WTC11 (cell line): Measurements from ENCODE around the gene EIF4G2. TPM values are rescaled to one million over a fixed set of nuclear protein-coding genes. Genes with fewer than 3 reads are reported as not detected.
A peak's percentile ranks its signal among the peaks of the same experiment; 100 is the strongest.

Experiments used
- ATAC-seq: fragments of 200-7000 bp; cut with Tn5 transposase; 2 replicates; pipeline ENCODE4 v1.10.0; 2021; ENCODE audit warnings: mild to moderate bottlenecking, moderate library complexity
- CTCF ChIA-PET: fragments of 300-600 bp; sonication (Branson Sonifier 250); formaldehyde crosslinking; loops from one replicate; lab custom pipeline; 2021; ENCODE audit warnings: antibody characterized with exemption; lab: Charles Lee
- POLR2A ChIA-PET: fragments of 350-600 bp; sonication (Branson Sonifier 250); formaldehyde crosslinking; loops from one replicate; lab custom pipeline; 2021; ENCODE audit warnings: antibody characterized with exemption; lab: Charles Lee
- DNase-seq: peaks from one replicate; pipeline ENCODE4 v3.0.0; 2021; ENCODE audit warnings: low spot score
- H3K27ac Mint-ChIP-seq: 2 replicates; pipeline ENCODE4 v1.8.0; 2021; ENCODE audit warnings: mixed read lengths
- H3K27me3 Mint-ChIP-seq: 2 replicates; pipeline ENCODE4 v1.8.0; 2021; ENCODE audit warnings: low read depth, mild to moderate bottlenecking, moderate library complexity, mixed read lengths
- H3K36me3 Mint-ChIP-seq: 2 replicates; pipeline ENCODE4 v1.8.0; 2021; ENCODE audit warnings: mixed read lengths
- H3K4me1 Mint-ChIP-seq: 2 replicates; pipeline ENCODE4 v1.8.0; 2022; ENCODE audit warnings: mixed read lengths
- H3K4me3 Mint-ChIP-seq: 2 replicates; pipeline ENCODE4 v1.8.0; 2021; ENCODE audit warnings: mild to moderate bottlenecking, moderate library complexity, mixed read lengths
- H3K9me3 Mint-ChIP-seq: 2 replicates; pipeline ENCODE4 v1.8.0; 2021; ENCODE audit warnings: mixed read lengths
- CREM ChIP-seq: sonication (generic); formaldehyde crosslinking; IDR thresholded peaks from 2 replicates; pipeline ENCODE4 v1.8.1; 2022; ENCODE audit warnings: mild to moderate bottlenecking, missing genetic modification reagents, moderate library complexity
- FOXK1 ChIP-seq: sonication (generic); formaldehyde crosslinking; IDR thresholded peaks from 2 replicates; pipeline ENCODE4 v1.8.0; 2022; ENCODE audit warnings: mild to moderate bottlenecking, moderate library complexity, missing genetic modification reagents
- FOXP1 ChIP-seq: sonication (generic); formaldehyde crosslinking; IDR thresholded peaks from 2 replicates; pipeline ENCODE4 v1.8.0; 2022; ENCODE audit warnings: missing genetic modification reagents, mild to moderate bottlenecking, moderate library complexity, borderline replicate concordance
- GTF2I ChIP-seq: fragments of 250-450 bp; sonication (Bioruptor Pico); conservative IDR thresholded peaks from 2 replicates; pipeline ENCODE4 v1.4.0; 2021; ENCODE audit warnings: mild to moderate bottlenecking
- JAZF1 ChIP-seq: fragments of 250-450 bp; sonication (Bioruptor Pico); IDR thresholded peaks from 2 replicates; pipeline ENCODE4 v1.9.0; 2021; ENCODE audit warnings: moderate library complexity, mild to moderate bottlenecking, inconsistent platforms
- MYBL2 ChIP-seq: sonication (generic); formaldehyde crosslinking; IDR thresholded peaks from 2 replicates; pipeline ENCODE4 v1.8.1; 2023; ENCODE audit warnings: mild to moderate bottlenecking, moderate library complexity, missing genetic modification reagents
- NFATC4 ChIP-seq: fragments of 250-450 bp; sonication (Bioruptor Pico); IDR thresholded peaks from 2 replicates; pipeline ENCODE4 v1.9.0; 2021; ENCODE audit warnings: mild to moderate bottlenecking
- NFYB ChIP-seq: sonication (generic); formaldehyde crosslinking; conservative IDR thresholded peaks from 2 replicates; pipeline ENCODE4 v1.8.0; 2022; ENCODE audit warnings: low read depth, missing genetic modification reagents
- TCF7 ChIP-seq: sonication (generic); formaldehyde crosslinking; IDR thresholded peaks from 2 replicates; pipeline ENCODE4 v1.8.0; 2022; ENCODE audit warnings: mild to moderate bottlenecking, low read depth, missing genetic modification reagents, moderate library complexity
- TEAD1 ChIP-seq: sonication (generic); formaldehyde crosslinking; IDR thresholded peaks from 2 replicates; pipeline ENCODE4 v1.8.0; 2022; ENCODE audit warnings: mild to moderate bottlenecking, missing genetic modification reagents
- ZNF671 ChIP-seq: fragments of 250-450 bp; sonication (Bioruptor Pico); IDR thresholded peaks from 2 replicates; pipeline ENCODE4 v1.8.0; 2021; ENCODE audit warnings: mild to moderate bottlenecking
- total RNA-seq: library from RNA; stranded (reverse); gene quantifications from 3 replicates; pipeline ENCODE4 v1.2.3, GENCODE V29; 2021
- TF ChIP-seq, protein P1 (sequence below): fragments of 250-450 bp; sonication (Bioruptor Pico); IDR thresholded peaks from 2 replicates; pipeline ENCODE4 v1.9.0; 2021; ENCODE audit warnings: mild to moderate bottlenecking, borderline replicate concordance
- TF ChIP-seq, protein P2 (sequence below): sonication (generic); formaldehyde crosslinking; IDR thresholded peaks from 2 replicates; pipeline ENCODE4 v1.8.1; 2023; ENCODE audit warnings: mild to moderate bottlenecking, missing genetic modification reagents, moderate library complexity
- TF ChIP-seq, protein P3 (sequence below): sonication (generic); formaldehyde crosslinking; IDR thresholded peaks from 2 replicates; pipeline ENCODE4 v1.8.0; 2023; ENCODE audit warnings: missing genetic modification reagents
- TF ChIP-seq, protein P4 (sequence below): sonication (generic); formaldehyde crosslinking; IDR thresholded peaks from 2 replicates; pipeline ENCODE4 v1.8.1; 2023; ENCODE audit warnings: mild to moderate bottlenecking, missing genetic modification reagents, borderline replicate concordance
- TF ChIP-seq, protein P5 (sequence below): sonication (generic); formaldehyde crosslinking; IDR thresholded peaks from 2 replicates; pipeline ENCODE4 v1.8.0; 2023; ENCODE audit warnings: mild to moderate bottlenecking, missing genetic modification reagents
- TF ChIP-seq, protein P6 (sequence below): sonication (generic); formaldehyde crosslinking; IDR thresholded peaks from 2 replicates; pipeline ENCODE4 v1.8.0; 2023; ENCODE audit warnings: missing genetic modification reagents, mild to moderate bottlenecking, borderline replicate concordance
- TF ChIP-seq, protein P7 (sequence below): sonication (generic); formaldehyde crosslinking; IDR thresholded peaks from 2 replicates; pipeline ENCODE4 v1.8.0; 2022; ENCODE audit warnings: mild to moderate bottlenecking, missing genetic modification reagents

Gene EIF4G2
- total RNA-seq, 1 experiment from 2014 or later: 906 TPM

DNA sequence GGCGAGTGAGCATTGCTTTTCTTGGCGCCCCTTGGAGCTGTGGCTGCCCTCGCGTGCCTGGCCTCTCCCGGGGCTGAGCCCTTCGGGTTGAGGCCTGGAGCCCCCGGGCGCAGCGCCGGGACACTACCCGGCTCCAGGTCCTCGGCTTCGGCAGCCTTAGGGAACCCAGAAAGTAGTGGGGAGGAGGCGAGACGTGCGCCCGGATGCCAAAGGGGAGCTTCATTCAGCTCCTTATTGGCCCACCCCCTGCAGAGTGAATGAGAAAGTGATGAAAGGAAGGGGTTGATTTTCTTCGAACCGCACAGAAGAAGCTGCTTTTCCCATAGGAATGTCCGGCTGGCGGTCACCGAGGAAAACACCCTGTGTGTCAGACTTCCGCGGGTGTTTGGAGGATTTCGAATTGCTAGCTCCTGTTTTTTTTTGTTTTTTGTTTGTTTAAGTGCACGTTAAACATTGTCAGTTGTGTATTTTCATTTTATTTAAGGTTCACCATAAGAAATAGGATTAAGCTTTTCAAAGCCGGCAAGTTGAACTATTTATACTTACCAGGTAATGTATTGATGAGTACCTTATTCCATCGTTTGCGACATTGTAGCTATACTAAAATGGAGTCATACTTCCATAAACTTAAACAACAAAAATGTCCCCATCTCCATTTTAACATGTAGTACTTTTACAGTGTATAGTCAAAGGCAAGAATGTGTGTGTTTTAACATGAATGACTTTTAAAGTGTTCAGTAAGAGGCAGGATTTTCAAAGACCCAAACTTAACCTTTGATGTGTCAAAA, 841 bp upstream of the EIF4G2 start:
- POLR2A ChIA-PET: interaction anchor here (0.5 to 7.1 kb wide), 37 partner anchors 8 to 958 kb away, joined by 3 to 130 read pairs (median 6); partner anchors contain the start of genes CTR9, RNF141 and ZBED5
- H3K4me1 Mint-ChIP-seq: peaks cover 28% of the 10 kb centered on the region
- H3K36me3 Mint-ChIP-seq: peaks cover 34% of the 10 kb centered on the region
- no peaks in the 10 kb centered on the region for H3K9me3 Mint-ChIP-seq
- ATAC-seq: peak; percentile 27
- CTCF ChIA-PET: interaction anchor here (0.6 to 2.9 kb wide), 18 partner anchors 17 to 229 kb away, joined by 3 to 29 read pairs (median 5); partner anchors contain the start of genes CTR9 and ZBED5
- peak; percentile 69 for DNase-seq
- H3K4me3 Mint-ChIP-seq: peak overlapping the region; percentile 90
- H3K27me3 Mint-ChIP-seq: no peaks in the 10 kb centered on the region
- H3K27ac Mint-ChIP-seq: peak overlapping the region; percentile 98
- TF ChIP-seq FOXK1 (CRISPR knock-in tag): 0 out of 2 replicates have a peak, but pooled peaks have one; percentile 4
- TF ChIP-seq, protein P1, sequence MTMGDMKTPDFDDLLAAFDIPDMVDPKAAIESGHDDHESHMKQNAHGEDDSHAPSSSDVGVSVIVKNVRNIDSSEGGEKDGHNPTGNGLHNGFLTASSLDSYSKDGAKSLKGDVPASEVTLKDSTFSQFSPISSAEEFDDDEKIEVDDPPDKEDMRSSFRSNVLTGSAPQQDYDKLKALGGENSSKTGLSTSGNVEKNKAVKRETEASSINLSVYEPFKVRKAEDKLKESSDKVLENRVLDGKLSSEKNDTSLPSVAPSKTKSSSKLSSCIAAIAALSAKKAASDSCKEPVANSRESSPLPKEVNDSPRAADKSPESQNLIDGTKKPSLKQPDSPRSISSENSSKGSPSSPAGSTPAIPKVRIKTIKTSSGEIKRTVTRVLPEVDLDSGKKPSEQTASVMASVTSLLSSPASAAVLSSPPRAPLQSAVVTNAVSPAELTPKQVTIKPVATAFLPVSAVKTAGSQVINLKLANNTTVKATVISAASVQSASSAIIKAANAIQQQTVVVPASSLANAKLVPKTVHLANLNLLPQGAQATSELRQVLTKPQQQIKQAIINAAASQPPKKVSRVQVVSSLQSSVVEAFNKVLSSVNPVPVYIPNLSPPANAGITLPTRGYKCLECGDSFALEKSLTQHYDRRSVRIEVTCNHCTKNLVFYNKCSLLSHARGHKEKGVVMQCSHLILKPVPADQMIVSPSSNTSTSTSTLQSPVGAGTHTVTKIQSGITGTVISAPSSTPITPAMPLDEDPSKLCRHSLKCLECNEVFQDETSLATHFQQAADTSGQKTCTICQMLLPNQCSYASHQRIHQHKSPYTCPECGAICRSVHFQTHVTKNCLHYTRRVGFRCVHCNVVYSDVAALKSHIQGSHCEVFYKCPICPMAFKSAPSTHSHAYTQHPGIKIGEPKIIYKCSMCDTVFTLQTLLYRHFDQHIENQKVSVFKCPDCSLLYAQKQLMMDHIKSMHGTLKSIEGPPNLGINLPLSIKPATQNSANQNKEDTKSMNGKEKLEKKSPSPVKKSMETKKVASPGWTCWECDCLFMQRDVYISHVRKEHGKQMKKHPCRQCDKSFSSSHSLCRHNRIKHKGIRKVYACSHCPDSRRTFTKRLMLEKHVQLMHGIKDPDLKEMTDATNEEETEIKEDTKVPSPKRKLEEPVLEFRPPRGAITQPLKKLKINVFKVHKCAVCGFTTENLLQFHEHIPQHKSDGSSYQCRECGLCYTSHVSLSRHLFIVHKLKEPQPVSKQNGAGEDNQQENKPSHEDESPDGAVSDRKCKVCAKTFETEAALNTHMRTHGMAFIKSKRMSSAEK (CRISPR knock-in tag): no peak
- TF ChIP-seq, protein P2, sequence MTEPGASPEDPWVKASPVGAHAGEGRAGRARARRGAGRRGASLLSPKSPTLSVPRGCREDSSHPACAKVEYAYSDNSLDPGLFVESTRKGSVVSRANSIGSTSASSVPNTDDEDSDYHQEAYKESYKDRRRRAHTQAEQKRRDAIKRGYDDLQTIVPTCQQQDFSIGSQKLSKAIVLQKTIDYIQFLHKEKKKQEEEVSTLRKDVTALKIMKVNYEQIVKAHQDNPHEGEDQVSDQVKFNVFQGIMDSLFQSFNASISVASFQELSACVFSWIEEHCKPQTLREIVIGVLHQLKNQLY (CRISPR knock-in tag): no peak
- TF ChIP-seq GTF2I (CRISPR knock-in tag): no peak
- TF ChIP-seq CREM: peak; percentile 52; the same call in 1 of the 2 replicates
- TF ChIP-seq, protein P3, sequence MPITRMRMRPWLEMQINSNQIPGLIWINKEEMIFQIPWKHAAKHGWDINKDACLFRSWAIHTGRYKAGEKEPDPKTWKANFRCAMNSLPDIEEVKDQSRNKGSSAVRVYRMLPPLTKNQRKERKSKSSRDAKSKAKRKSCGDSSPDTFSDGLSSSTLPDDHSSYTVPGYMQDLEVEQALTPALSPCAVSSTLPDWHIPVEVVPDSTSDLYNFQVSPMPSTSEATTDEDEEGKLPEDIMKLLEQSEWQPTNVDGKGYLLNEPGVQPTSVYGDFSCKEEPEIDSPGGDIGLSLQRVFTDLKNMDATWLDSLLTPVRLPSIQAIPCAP (CRISPR knock-in tag): no peak
- TF ChIP-seq TCF7 (CRISPR knock-in tag): 0 out of 2 replicates have a peak, but pooled peaks have one; percentile 69
- TF ChIP-seq FOXP1 (CRISPR knock-in tag): peak; percentile 44; the same call in 1 of the 2 replicates
- TF ChIP-seq ZNF671 (CRISPR knock-in tag): no peak
- no peak for TF ChIP-seq MYBL2 (CRISPR knock-in tag)
- TF ChIP-seq, protein P4, sequence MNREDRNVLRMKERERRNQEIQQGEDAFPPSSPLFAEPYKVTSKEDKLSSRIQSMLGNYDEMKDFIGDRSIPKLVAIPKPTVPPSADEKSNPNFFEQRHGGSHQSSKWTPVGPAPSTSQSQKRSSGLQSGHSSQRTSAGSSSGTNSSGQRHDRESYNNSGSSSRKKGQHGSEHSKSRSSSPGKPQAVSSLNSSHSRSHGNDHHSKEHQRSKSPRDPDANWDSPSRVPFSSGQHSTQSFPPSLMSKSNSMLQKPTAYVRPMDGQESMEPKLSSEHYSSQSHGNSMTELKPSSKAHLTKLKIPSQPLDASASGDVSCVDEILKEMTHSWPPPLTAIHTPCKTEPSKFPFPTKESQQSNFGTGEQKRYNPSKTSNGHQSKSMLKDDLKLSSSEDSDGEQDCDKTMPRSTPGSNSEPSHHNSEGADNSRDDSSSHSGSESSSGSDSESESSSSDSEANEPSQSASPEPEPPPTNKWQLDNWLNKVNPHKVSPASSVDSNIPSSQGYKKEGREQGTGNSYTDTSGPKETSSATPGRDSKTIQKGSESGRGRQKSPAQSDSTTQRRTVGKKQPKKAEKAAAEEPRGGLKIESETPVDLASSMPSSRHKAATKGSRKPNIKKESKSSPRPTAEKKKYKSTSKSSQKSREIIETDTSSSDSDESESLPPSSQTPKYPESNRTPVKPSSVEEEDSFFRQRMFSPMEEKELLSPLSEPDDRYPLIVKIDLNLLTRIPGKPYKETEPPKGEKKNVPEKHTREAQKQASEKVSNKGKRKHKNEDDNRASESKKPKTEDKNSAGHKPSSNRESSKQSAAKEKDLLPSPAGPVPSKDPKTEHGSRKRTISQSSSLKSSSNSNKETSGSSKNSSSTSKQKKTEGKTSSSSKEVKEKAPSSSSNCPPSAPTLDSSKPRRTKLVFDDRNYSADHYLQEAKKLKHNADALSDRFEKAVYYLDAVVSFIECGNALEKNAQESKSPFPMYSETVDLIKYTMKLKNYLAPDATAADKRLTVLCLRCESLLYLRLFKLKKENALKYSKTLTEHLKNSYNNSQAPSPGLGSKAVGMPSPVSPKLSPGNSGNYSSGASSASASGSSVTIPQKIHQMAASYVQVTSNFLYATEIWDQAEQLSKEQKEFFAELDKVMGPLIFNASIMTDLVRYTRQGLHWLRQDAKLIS (CRISPR knock-in tag): no peak
- TF ChIP-seq, protein P5, sequence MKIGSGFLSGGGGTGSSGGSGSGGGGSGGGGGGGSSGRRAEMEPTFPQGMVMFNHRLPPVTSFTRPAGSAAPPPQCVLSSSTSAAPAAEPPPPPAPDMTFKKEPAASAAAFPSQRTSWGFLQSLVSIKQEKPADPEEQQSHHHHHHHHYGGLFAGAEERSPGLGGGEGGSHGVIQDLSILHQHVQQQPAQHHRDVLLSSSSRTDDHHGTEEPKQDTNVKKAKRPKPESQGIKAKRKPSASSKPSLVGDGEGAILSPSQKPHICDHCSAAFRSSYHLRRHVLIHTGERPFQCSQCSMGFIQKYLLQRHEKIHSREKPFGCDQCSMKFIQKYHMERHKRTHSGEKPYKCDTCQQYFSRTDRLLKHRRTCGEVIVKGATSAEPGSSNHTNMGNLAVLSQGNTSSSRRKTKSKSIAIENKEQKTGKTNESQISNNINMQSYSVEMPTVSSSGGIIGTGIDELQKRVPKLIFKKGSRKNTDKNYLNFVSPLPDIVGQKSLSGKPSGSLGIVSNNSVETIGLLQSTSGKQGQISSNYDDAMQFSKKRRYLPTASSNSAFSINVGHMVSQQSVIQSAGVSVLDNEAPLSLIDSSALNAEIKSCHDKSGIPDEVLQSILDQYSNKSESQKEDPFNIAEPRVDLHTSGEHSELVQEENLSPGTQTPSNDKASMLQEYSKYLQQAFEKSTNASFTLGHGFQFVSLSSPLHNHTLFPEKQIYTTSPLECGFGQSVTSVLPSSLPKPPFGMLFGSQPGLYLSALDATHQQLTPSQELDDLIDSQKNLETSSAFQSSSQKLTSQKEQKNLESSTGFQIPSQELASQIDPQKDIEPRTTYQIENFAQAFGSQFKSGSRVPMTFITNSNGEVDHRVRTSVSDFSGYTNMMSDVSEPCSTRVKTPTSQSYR: 0 out of 2 replicates have a peak, but pooled peaks have one; percentile 13
- TF ChIP-seq, protein P6, sequence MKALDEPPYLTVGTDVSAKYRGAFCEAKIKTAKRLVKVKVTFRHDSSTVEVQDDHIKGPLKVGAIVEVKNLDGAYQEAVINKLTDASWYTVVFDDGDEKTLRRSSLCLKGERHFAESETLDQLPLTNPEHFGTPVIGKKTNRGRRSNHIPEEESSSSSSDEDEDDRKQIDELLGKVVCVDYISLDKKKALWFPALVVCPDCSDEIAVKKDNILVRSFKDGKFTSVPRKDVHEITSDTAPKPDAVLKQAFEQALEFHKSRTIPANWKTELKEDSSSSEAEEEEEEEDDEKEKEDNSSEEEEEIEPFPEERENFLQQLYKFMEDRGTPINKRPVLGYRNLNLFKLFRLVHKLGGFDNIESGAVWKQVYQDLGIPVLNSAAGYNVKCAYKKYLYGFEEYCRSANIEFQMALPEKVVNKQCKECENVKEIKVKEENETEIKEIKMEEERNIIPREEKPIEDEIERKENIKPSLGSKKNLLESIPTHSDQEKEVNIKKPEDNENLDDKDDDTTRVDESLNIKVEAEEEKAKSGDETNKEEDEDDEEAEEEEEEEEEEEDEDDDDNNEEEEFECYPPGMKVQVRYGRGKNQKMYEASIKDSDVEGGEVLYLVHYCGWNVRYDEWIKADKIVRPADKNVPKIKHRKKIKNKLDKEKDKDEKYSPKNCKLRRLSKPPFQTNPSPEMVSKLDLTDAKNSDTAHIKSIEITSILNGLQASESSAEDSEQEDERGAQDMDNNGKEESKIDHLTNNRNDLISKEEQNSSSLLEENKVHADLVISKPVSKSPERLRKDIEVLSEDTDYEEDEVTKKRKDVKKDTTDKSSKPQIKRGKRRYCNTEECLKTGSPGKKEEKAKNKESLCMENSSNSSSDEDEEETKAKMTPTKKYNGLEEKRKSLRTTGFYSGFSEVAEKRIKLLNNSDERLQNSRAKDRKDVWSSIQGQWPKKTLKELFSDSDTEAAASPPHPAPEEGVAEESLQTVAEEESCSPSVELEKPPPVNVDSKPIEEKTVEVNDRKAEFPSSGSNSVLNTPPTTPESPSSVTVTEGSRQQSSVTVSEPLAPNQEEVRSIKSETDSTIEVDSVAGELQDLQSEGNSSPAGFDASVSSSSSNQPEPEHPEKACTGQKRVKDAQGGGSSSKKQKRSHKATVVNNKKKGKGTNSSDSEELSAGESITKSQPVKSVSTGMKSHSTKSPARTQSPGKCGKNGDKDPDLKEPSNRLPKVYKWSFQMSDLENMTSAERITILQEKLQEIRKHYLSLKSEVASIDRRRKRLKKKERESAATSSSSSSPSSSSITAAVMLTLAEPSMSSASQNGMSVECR (CRISPR knock-in tag): no peak
- TF ChIP-seq TEAD1 (CRISPR knock-in tag): peak; percentile 42; the same call in 1 of the 2 replicates
- no peak for TF ChIP-seq NFATC4 (CRISPR knock-in tag)
- TF ChIP-seq JAZF1 (CRISPR knock-in tag): no peak
- TF ChIP-seq NFYB (CRISPR knock-in tag): no peak
- TF ChIP-seq, protein P7, sequence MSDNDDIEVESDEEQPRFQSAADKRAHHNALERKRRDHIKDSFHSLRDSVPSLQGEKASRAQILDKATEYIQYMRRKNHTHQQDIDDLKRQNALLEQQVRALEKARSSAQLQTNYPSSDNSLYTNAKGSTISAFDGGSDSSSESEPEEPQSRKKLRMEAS (CRISPR knock-in tag): peak; percentile 23; the same call in 1 of the 2 replicates
